Activated T-helper 1 cell treated with anti-CD3 and anti-CD28 coated beads, Interleukin-12 subunit alpha, Interleukin-12 subunit beta, Interleukin-2, Interleukin-4 antibody, amounts not matched to agents 30 ng/mL and 10 ng/mL and 1 ng/mL, durations not matched to agents 14 hours and 24 hours and 36 hours (primary cell): ENCODE measurements around the gene HIRA. TPM values are rescaled to one million over a fixed set of nuclear protein-coding genes. Genes with fewer than 3 reads are reported as not detected.

Source experiments
- DNase-seq: peaks from one replicate; pipeline ENCODE4 v3.0.0; 2021; ENCODE audit warnings: low spot score
- H3K27ac Mint-ChIP-seq: one replicate; pipeline ENCODE4 v1.8.0; 2021; ENCODE audit warnings: mild to moderate bottlenecking, mixed read lengths
- H3K27me3 Mint-ChIP-seq: one replicate; pipeline ENCODE4 v1.8.0; 2022; ENCODE audit warnings: mild to moderate bottlenecking, moderate library complexity, mixed read lengths; ENCODE audit not compliant: insufficient read depth
- H3K36me3 Mint-ChIP-seq: one replicate; pipeline ENCODE4 v1.8.0; 2021; ENCODE audit warnings: low read depth, mixed read lengths
- H3K4me1 Mint-ChIP-seq: one replicate; pipeline ENCODE4 v1.8.0; 2021; ENCODE audit warnings: low read depth, mixed read lengths
- H3K4me3 Mint-ChIP-seq: one replicate; pipeline ENCODE4 v1.8.0; 2021; ENCODE audit warnings: mild to moderate bottlenecking, moderate library complexity, mixed read lengths
- H3K9me3 Mint-ChIP-seq: one replicate; pipeline ENCODE4 v1.8.0; 2021; ENCODE audit warnings: mixed read lengths
- intact Hi-C: fragments of 100-400 bp; cut with micrococcal nuclease; formaldehyde crosslinking; loops from one replicate; pipeline ENCODE4 v1.15.1; 2024
- total RNA-seq: library from RNA; stranded (reverse); gene quantifications from 2 replicates; pipeline ENCODE4 v1.2.3, GENCODE V29; 2022

HIRA gene
- total RNA-seq, 1 donor from 2014 or later, result 46.0 TPM

DNA sequence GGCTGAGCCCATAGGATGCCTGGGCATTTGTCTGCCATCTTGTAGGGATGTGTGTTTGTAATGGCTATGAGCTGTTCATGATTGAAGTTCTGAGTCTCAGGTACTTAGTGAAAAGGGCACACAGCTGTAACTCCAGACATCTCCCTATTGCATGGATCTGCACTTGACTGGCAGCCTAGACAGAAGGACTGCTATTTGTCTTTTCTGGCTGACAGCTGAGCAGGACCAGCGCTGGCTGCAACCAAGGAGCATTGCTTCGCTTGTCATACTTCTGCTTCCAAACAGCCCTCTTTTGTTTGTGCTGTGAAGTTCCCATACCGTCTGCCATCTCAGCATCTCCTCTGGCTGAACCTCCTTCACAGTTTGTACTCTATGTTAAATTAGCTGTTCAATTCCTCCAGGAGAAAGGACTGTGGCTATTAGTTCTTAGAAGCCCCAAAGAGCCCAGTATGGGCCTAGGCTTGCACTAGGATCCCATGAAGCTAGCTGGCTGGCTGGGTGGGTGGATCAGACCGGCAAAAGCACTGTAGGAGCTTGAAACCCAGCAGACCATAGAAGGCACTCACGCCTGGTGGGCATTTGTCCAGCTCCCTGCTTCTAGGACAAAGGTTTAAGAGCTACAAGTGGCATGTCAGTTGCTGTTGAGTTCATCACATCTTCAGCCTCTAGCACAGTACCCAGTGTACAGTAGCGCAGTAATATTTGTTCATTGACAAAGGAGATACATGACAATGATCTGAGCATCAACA, 20.4 kb downstream of the HIRA start:
- no peak overlapping the region for H3K27ac Mint-ChIP-seq
- peaks cover 28% of the 10 kb centered on the region for H3K36me3 Mint-ChIP-seq
- DNase-seq, result no peak
- H3K9me3 Mint-ChIP-seq, result no peaks in the 10 kb centered on the region
- H3K4me3 Mint-ChIP-seq, result no peak overlapping the region
- intact Hi-C loops, result no loop called here
- H3K27me3 Mint-ChIP-seq, result no peaks in the 10 kb centered on the region
- peaks cover 27% of the 10 kb centered on the region for H3K4me1 Mint-ChIP-seq

DNA sequence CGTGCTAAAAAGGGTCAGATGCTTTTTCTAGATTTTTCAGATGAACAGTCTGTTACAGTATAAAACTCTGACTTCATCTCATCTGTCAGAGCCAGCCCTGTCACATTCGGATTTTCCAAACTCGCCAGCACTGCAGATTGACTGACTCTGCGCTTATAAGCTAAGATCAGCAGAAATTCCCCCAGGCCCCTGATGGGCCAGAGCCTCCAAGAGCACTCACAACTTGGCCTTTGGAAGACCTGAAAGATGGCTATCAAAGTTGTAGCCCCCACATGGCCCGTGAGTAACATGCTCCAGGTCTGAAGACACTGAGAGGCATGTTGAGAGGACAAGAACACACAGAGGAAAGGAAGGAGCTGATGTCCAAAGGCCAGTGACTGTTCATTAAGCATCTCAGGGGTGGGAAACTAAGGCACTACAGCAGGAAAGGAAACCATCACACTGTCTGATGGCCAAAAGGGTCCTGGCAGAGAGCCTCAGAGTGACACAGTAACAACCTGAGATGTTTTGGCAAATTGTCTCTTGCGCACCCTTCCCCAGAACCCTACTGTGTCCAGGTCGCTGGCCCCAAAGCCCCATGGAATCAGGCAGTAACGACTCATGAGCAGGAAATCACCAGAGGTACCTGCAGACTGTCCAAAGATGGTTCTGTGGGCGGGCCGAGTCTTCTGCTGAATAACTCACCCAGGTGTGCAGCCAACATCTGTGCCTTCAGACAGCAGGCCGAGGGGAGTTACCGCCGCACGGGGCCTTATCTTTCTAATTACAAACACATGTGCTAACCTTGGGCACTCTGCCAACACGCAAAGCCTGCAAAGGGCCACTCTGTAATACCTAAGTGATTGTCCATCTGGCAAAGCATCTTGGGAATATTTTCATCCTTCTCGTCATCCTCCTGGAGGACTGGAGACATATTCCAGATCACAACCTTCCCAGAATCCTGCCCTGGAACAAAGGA, 23.6 kb downstream of the HIRA start:
- Mint-ChIP-seq H3K9me3 (no peaks in the 10 kb centered on the region), H3K4me3 (no peak overlapping the region), H3K27me3 (no peaks in the 10 kb centered on the region), H3K27ac (no peak overlapping the region), H3K4me1 (peaks cover 13% of the 10 kb centered on the region), H3K36me3 (peaks cover 35% of the 10 kb centered on the region)
- intact Hi-C loops, result no loop called here
- DNase-seq, result no peak

DNA sequence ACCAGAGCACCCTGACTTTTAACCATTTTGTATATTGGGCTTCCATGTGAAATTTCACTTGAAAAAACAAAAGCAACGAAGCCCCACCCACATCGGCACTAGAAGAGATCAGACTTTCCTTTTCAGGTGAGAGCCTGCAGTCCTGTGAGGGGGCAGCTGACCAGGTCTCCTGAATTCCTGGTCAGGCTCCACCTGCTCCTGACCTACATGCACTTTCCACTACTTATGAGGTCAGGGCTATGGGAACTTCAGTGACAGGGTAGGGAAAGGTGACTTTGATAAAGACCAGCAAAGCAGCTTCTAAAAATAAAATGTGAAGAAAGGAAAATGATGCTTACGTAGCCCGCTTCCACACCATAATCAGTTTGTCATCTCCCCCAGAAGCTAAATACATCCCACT, 24.7 kb downstream of the HIRA start:
- Mint-ChIP-seq H3K36me3 (peaks cover 35% of the 10 kb centered on the region), H3K4me3 (no peak overlapping the region), H3K9me3 (no peaks in the 10 kb centered on the region), H3K27ac (no peak overlapping the region), H3K4me1 (peaks cover 6% of the 10 kb centered on the region), H3K27me3 (no peaks in the 10 kb centered on the region)
- intact Hi-C loops, result no loop called here
- no peak for DNase-seq

DNA sequence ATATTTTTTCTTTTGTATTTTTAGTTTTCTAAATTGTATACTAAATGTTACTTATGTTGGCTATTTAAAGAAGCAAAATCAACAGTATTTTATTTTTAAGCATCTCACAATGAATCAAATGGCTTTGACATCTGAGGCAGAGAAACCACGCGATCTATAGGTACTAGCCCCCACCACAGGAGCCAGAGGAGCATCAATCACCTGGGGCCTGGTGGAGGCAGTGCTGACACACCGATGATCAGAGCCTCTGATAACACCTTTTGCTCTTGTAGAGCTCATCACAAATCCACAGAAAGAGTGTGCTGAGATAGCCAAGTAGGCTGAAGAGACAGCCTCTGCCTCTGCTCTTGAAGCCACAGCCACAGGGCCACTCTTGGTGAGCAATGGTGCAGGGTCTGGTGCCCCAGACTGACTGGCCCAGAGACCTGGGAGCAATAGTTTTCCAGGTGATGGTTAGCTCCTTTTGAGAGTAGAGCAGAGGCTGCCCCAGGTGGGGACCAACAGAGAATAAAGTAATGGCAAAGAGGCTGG, 25.2 kb downstream of the HIRA start:
- peaks cover 1% of the 10 kb centered on the region for H3K4me1 Mint-ChIP-seq
- H3K9me3 Mint-ChIP-seq, result no peaks in the 10 kb centered on the region
- DNase-seq, result no peak
- H3K27me3 Mint-ChIP-seq, result no peaks in the 10 kb centered on the region
- intact Hi-C loops, result no loop called here
- no peak overlapping the region for H3K4me3 Mint-ChIP-seq
- H3K27ac Mint-ChIP-seq, result no peak overlapping the region
- peaks cover 35% of the 10 kb centered on the region for H3K36me3 Mint-ChIP-seq

DNA sequence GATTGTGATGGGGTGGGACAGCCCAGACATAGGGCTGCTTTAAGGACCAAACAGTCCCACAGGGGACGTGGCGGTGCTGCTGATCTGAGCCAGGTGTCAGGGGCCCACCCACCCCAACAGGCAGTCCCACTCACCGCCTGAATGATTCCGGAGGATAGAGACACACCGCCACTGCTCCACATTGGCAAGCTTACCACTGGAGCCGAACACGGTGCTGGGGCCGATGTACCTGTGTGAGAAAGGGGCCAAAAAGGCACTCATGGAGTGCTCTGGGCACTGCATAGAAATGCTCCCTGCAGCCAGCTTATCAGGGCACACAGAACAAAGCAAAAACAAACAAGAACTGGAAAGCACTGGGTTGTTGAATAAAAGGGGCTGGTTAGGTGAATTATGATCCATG, 25.9 kb downstream of the HIRA start:
- intact Hi-C loops, result no loop called here
- Mint-ChIP-seq H3K4me3 (no peak overlapping the region), H3K9me3 (no peaks in the 10 kb centered on the region), H3K36me3 (peaks cover 35% of the 10 kb centered on the region), H3K27me3 (no peaks in the 10 kb centered on the region), H3K4me1 (no peaks in the 10 kb centered on the region), H3K27ac (no peak overlapping the region)
- DNase-seq, result no peak

DNA sequence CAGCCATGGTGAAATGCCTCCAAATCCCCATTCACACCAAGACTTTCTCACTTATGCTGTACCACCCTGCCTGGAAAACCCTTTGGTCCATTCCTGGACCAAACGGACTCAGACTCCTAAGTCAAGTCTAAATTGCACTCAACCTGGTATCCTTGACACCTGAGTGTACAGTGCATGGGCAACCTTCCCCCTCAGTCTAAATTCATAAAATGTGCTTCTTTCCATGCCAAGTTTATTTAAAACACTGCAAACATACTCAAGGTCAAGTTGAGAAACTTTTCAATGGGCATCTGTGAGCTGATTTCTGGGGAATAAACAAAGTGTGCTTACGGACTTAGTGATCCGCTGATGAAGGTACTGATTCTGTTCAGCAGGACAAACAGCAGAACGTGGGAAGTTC, 26.4 kb downstream of the HIRA start:
- Mint-ChIP-seq H3K36me3 (peaks cover 35% of the 10 kb centered on the region), H3K27ac (no peak overlapping the region), H3K9me3 (no peaks in the 10 kb centered on the region), H3K4me3 (no peak overlapping the region), H3K4me1 (no peaks in the 10 kb centered on the region), H3K27me3 (no peaks in the 10 kb centered on the region)
- intact Hi-C loops, result no loop called here
- DNase-seq, result no peak

DNA sequence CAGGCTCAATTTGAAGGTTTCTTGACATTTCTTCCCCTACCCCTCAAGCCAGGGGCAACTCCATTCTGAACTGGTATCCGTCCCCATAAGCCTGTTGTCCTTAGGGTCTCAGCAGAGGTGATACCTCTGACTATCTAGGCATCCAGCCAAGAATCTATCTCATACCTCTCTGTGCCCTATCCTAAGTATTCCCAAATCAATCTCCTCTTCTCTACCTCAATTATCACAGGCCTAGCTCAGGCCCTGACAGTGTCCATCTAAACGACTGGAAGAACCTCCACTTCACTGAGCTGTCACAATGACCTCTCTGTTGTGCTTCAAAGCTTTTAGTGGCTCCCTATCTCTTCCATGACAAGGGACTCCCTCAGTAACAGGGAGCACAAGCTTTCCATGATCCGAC, 26.9 kb downstream of the HIRA start:
- Mint-ChIP-seq H3K27ac (no peak overlapping the region), H3K9me3 (no peaks in the 10 kb centered on the region), H3K4me3 (no peak overlapping the region), H3K27me3 (no peaks in the 10 kb centered on the region), H3K36me3 (peaks cover 34% of the 10 kb centered on the region), H3K4me1 (no peaks in the 10 kb centered on the region)
- no peak for DNase-seq
- intact Hi-C loops, result no loop called here

DNA sequence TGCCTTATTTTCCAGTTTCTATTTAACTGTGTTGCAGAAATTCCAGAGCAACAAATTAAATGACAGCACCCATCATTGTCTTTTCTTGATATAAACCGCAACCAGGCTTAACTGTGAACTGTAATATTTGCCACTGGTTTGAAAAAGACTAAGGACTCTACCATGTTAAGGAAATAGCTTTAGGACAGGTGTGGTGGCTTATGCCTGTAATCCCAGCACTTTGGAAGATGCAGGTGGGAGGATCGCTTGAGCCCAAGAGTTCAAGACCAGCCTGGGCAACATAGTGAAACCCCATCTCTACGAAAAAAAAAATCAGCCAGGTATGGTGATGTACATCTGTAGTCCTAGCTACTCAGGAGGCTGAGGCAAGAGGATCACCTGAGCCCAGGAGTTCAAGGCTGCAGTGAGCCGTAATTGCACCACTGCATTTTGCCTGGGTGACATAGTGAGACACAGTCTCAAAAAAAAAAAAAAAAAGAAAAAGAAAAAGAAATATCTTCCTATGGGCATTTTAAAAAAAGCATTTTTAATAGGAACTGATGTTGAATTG, 28.8 kb downstream of the HIRA start:
- Mint-ChIP-seq H3K4me3 (no peak overlapping the region), H3K27ac (no peak overlapping the region), H3K9me3 (no peaks in the 10 kb centered on the region), H3K4me1 (no peaks in the 10 kb centered on the region), H3K36me3 (peaks cover 29% of the 10 kb centered on the region), H3K27me3 (no peaks in the 10 kb centered on the region)
- intact Hi-C loops, result no loop called here
- no peak for DNase-seq

DNA sequence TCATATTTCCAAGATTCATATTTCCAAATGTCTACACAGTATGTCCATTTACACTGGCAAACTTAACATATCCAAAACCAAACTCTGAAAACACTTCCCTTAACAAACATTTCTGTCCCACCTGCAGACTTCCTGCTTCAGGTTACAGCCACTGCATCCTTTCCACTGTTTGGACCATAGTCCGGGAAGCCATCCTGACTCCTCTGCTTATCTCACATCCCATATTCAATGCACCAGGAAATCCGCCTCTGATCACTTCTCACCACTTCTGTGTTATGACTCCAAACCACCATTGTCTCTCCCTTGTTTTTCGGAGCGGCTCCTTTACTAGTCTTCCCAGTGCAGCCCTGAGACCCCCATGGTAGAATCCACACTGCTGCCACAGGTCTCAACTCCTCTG, 30.1 kb downstream of the HIRA start:
- H3K4me1 Mint-ChIP-seq, result no peaks in the 10 kb centered on the region
- H3K36me3 Mint-ChIP-seq, result peaks cover 25% of the 10 kb centered on the region
- H3K9me3 Mint-ChIP-seq, result no peaks in the 10 kb centered on the region
- DNase-seq, result no peak
- no peak overlapping the region for H3K4me3 Mint-ChIP-seq
- no peak overlapping the region for H3K27ac Mint-ChIP-seq
- intact Hi-C loops, result no loop called here
- no peaks in the 10 kb centered on the region for H3K27me3 Mint-ChIP-seq

DNA sequence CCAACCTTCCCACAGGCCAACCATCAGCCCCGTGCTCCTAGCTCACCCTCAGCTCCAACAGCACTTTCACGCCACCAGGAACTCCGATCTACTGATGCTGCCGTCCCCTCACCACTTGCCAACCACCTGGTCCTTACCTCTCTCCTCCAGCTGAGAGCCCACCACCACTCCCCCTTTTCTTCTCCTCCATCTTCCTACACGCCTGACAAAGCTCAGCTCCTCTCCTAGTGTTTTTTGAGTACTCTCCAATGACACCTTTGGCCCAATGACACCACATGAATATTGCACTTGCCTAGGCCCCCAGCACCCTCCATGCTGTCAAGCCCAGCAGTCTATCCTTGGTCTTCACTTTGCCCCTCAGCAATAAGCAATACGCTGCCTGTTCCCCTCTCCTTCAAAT, 30.7 kb downstream of the HIRA start:
- Mint-ChIP-seq H3K4me3 (no peak overlapping the region), H3K27me3 (no peaks in the 10 kb centered on the region), H3K9me3 (no peaks in the 10 kb centered on the region), H3K4me1 (no peaks in the 10 kb centered on the region), H3K36me3 (peaks cover 24% of the 10 kb centered on the region), H3K27ac (no peak overlapping the region)
- DNase-seq, result no peak
- intact Hi-C loops, result no loop called here

DNA sequence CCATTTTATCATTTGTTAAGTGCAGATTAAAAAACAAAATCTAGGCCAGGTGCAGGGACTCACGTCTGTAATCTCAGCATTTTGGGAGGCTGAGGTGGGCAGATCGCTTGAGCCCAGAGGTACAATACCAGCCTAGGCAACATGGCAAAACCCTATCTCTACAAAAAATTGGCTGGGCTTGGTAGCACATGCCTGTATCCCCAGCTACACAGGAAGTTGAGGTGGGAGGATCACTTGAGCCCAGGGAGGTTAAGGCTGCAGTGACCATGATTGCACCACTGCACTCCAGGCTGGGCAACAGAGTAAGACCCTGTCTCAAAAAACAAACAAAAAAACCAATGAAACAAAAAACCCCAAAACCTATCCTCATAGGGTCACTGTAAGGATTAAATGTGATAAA, 32.9 kb downstream of the HIRA start:
- Mint-ChIP-seq H3K27ac (no peak overlapping the region), H3K9me3 (no peaks in the 10 kb centered on the region), H3K27me3 (no peaks in the 10 kb centered on the region), H3K4me3 (no peak overlapping the region), H3K4me1 (no peaks in the 10 kb centered on the region), H3K36me3 (peaks cover 25% of the 10 kb centered on the region)
- DNase-seq, result no peak
- intact Hi-C loops, result no loop called here

DNA sequence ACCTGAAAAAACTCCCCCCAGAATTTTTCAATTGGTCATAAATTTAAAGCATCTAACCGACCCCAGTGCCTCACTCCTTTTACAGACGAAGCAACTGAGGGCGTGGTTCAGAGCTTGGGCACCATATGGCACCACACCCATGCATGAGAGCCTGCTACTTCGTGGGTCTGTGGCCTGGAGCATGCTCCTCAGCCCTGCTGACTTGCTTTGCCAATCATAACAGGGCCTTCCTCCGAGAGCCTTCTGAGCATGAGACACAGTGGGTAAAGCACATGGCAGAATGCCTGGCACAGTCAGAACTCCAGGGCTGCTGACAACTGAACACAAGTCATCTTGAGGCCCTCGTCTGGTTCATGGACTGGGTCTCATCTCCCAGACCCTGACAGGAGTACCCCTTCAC, 33.3 kb downstream of the HIRA start:
- no peak for DNase-seq
- intact Hi-C loops, result no loop called here
- Mint-ChIP-seq H3K36me3 (peaks cover 29% of the 10 kb centered on the region), H3K27me3 (no peaks in the 10 kb centered on the region), H3K4me3 (no peak overlapping the region), H3K4me1 (no peaks in the 10 kb centered on the region), H3K9me3 (no peaks in the 10 kb centered on the region), H3K27ac (no peak overlapping the region)

DNA sequence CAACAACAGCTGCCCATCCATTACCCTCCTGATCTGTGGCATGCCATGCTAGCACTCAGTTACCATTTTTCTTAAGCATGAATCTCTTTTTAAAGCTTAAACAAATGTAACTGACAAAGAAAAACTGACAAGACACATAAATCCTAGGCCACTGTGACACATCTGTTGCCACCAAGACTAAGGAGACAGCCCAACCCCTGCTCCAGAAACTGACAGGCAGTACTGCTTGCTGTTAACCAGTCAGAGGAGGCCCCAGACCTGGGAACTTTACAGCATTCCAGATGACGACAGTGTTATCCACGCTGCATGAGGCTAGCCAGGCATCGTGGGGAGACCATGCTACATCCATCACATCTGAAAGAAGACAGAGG, 33.8 kb downstream of the HIRA start:
- Mint-ChIP-seq H3K27me3 (no peaks in the 10 kb centered on the region), H3K36me3 (peaks cover 31% of the 10 kb centered on the region), H3K9me3 (no peaks in the 10 kb centered on the region), H3K4me3 (no peak overlapping the region), H3K4me1 (no peaks in the 10 kb centered on the region), H3K27ac (no peak overlapping the region)
- no peak for DNase-seq
- intact Hi-C loops, result no loop called here
